Right renal pelvis (tissue), 4 donors: ENCODE measurements around the gene CSTF2T. TPM values are rescaled to one million over a fixed set of nuclear protein-coding genes. Genes with fewer than 3 reads are reported as not detected.
"Not testable (repeated sequence)": the region's sequence is repeated elsewhere in the genome, so short reads cannot be mapped to it uniquely, and the experiment has no call there.

ENCODE experiments used
- DNase-seq, 4 donors: peaks; one replicate each; pipeline ENCODE4 v3.0.0-alpha.2; 2013; ENCODE audit warnings: low read depth in 4 of 4, low spot score in 3 of 4, missing footprints in 1 of 4
- polyA plus RNA-seq, 4 donors: library from polyadenylated mRNA; unstranded; fragments of 120-200 nt; gene quantifications; one replicate each; pipeline ENCODE4 v1.2.1, GENCODE V29; 2013; ENCODE audit not compliant: insufficient read length in 4 of 4

CSTF2T gene
- polyA plus RNA-seq, 4 donors: 40.4 to 48.2 (median 45.6) TPM

GRCh38 chr10:51698473-51699063 is 827 bp downstream of the CSTF2T start:
- no peak for DNase-seq

GRCh38 chr10:51696251-51696650 is 3.1 kb downstream of the CSTF2T start:
- no peak for DNase-seq

- no peak for DNase-seq
These were observed 5.2 kb downstream of the CSTF2T start for GRCh38 chr10:51694086-51694768.

GRCh38 chr10:51691135-51691534 is 8.3 kb downstream of the CSTF2T start:
- DNase-seq: no peak

GRCh38 chr10:51689536-51689935 is 9.9 kb downstream of the CSTF2T start:
- DNase-seq: no peak

GRCh38 chr10:51688826-51689225 is 10.6 kb downstream of the CSTF2T start:
- DNase-seq: not testable (repeated sequence)

- no peak for DNase-seq
These were observed 12.1 kb downstream of the CSTF2T start for GRCh38 chr10:51687296-51687695.

- no peak for DNase-seq
These were observed 13.6 kb downstream of the CSTF2T start for GRCh38 chr10:51685768-51686167.

- no peak for DNase-seq
These were observed 16.2 kb downstream of the CSTF2T start for GRCh38 chr10:51683031-51683691.

- DNase-seq: no peak
These were observed 19.6 kb downstream of the CSTF2T start for GRCh38 chr10:51679841-51680240.

- no peak for DNase-seq
These were observed 24.3 kb downstream of the CSTF2T start for GRCh38 chr10:51675088-51675487.

GRCh38 chr10:51672039-51672535 is 27.3 kb downstream of the CSTF2T start:
- no peak for DNase-seq

GRCh38 chr10:51669041-51669440 is 30.4 kb downstream of the CSTF2T start:
- DNase-seq: no peak

- DNase-seq: no peak
These were observed 31.1 kb downstream of the CSTF2T start for GRCh38 chr10:51668336-51668689.

GRCh38 chr10:51667678-51668335 is 31.6 kb downstream of the CSTF2T start:
- no peak for DNase-seq

- no peak for DNase-seq
These were observed 32.9 kb downstream of the CSTF2T start for GRCh38 chr10:51666456-51666855.

- DNase-seq: no peak
These were observed 36.3 kb downstream of the CSTF2T start for GRCh38 chr10:51663086-51663485.

GRCh38 chr10:51659344-51659743 is 40.1 kb downstream of the CSTF2T start:
- no peak for DNase-seq

- no peak for DNase-seq
These were observed 41.4 kb downstream of the CSTF2T start for GRCh38 chr10:51658000-51658399.

GRCh38 chr10:51656503-51656902 is 42.9 kb downstream of the CSTF2T start:
- DNase-seq: no peak

- peak in 1 of 4 donors; percentile 8 for DNase-seq
These were observed 44.5 kb downstream of the CSTF2T start for GRCh38 chr10:51654918-51655317.
